Keratinocyte (primary cell): Measurements from ENCODE around the gene NR1D2. TPM values are rescaled to one million over a fixed set of nuclear protein-coding genes. Genes with fewer than 3 reads are reported as not detected.

Source experiments
- DNase-seq: peaks from one replicate; pipeline ENCODE4 v3.0.0-alpha.2; 2011; ENCODE audit warnings: low read depth, missing footprints, low spot score
- FAIRE-seq: peaks from 2 replicates; lab custom pipeline; 2011; peaks lifted over from hg19 to GRCh38; lab: Jason Lieb, UNC
- H2AFZ ChIP-seq: 2 replicates; pipeline ENCODE4 v1.6.0; 2012; ENCODE audit warnings: low read length, control low read depth, inconsistent platforms; ENCODE audit not compliant: control insufficient read depth
- H3K27ac ChIP-seq: 2 replicates; pipeline ENCODE4 v1.5.1; 2011; ENCODE audit warnings: low read length; ENCODE audit not compliant: control insufficient read depth, insufficient read depth
- H3K27me3 ChIP-seq: 3 replicates; pipeline ENCODE4 v1.6.0; 2011; ENCODE audit warnings: low read length; ENCODE audit not compliant: control insufficient read depth, insufficient read depth; ENCODE audit errors: extremely low read depth
- H3K36me3 ChIP-seq, 2 experiments: 2 replicates in 1 of 2; 3 replicates in 1 of 2; pipeline ENCODE4 v1.5.1; 2011; ENCODE audit warnings: low read length in 2 of 2, mild to moderate bottlenecking in 1 of 2; ENCODE audit not compliant: control insufficient read depth in 2 of 2, insufficient read depth in 2 of 2; ENCODE audit errors: extremely low read depth in 1 of 2
- H3K4me1 ChIP-seq: 3 replicates; pipeline ENCODE4 v1.5.1; 2011; ENCODE audit warnings: low read length; ENCODE audit not compliant: control insufficient read depth, insufficient read depth; ENCODE audit errors: extremely low read depth
- H3K4me2 ChIP-seq: 3 replicates; pipeline ENCODE4 v1.6.0; 2011; ENCODE audit warnings: low read depth, low read length; ENCODE audit not compliant: control insufficient read depth, insufficient read depth; ENCODE audit errors: extremely low read depth
- H3K4me3 ChIP-seq, 3 experiments: fragments of 200-600 bp in 1 of 3; sonication (generic) in 1 of 3; 2 replicates in 2 of 3; 3 replicates in 1 of 3; pipeline ENCODE4 v1.5.1; 2011 to 2016; ENCODE audit warnings: low read length in 3 of 3, mild to moderate bottlenecking in 3 of 3, control low read depth in 2 of 3, inconsistent platforms in 1 of 3, low read depth in 1 of 3, mixed read lengths in 1 of 3, mixed run types in 1 of 3, moderate library complexity in 1 of 3; ENCODE audit not compliant: control insufficient read depth in 2 of 3, insufficient read depth in 2 of 3; ENCODE audit errors: extremely low read depth in 1 of 3
- H3K79me2 ChIP-seq: 2 replicates; pipeline ENCODE4 v1.6.0; 2012; ENCODE audit warnings: low read length; ENCODE audit not compliant: control insufficient read depth, insufficient read depth
- H3K9ac ChIP-seq: 3 replicates; pipeline ENCODE4 v1.6.0; 2011; ENCODE audit warnings: low read length; ENCODE audit not compliant: control insufficient read depth, insufficient read depth; ENCODE audit errors: extremely low read depth
- H3K9me1 ChIP-seq: 3 replicates; pipeline ENCODE4 v1.6.0; 2011; ENCODE audit warnings: low read length; ENCODE audit not compliant: control insufficient read depth, insufficient read depth; ENCODE audit errors: extremely low read depth
- H3K9me3 ChIP-seq: 2 replicates; pipeline ENCODE4 v1.5.1; 2012; ENCODE audit warnings: low read depth, low read length; ENCODE audit not compliant: control insufficient read depth
- H4K20me1 ChIP-seq: 3 replicates; pipeline ENCODE4 v1.6.0; 2011; ENCODE audit warnings: low read length; ENCODE audit not compliant: control insufficient read depth, insufficient read depth; ENCODE audit errors: extremely low read depth
- EZH2 ChIP-seq: IDR thresholded peaks from one replicate; pipeline ENCODE4 v1.6.1; 2012; ENCODE audit warnings: inconsistent platforms, mild to moderate bottlenecking, low read length, moderate library complexity
- dilution Hi-C: fragments of 300-500 bp; cut with MboI; formaldehyde crosslinking; loops from one replicate; pipeline ENCODE4 v1.7.0; 2020; ENCODE audit warnings: low sequenced_read_pairs; ENCODE audit not compliant: extremely low pct_ligation_motif_present
- polyA plus RNA-seq, 5 experiments: library from polyadenylated mRNA; depleted of rRNA in 3 of 5; stranded (reverse) in 3 of 5; stranded (forward) in 1 of 5; unstranded in 1 of 5; fragments of >200 nt; gene quantifications; 1 replicate in 1 of 5; 2 replicates in 3 of 5; 3 replicates in 1 of 5; pipeline versions ENCODE4 v1.2.1 to v1.2.3, GENCODE V29; 2011 to 2012; ENCODE audit warnings: missing spikeins in 2 of 5, low read depth in 1 of 5, low replicate concordance in 1 of 5
- TF ChIP-seq, protein P1 (sequence below), 3 experiments: IDR thresholded peaks in 1 of 3; conservative IDR thresholded peaks in 1 of 3; optimal IDR thresholded peaks in 1 of 3; 2 replicates in 2 of 3; 3 replicates in 1 of 3; pipeline versions ENCODE3 to v1.5.1; 2011; ENCODE audit warnings: low read length in 3 of 3, mild to moderate bottlenecking in 3 of 3, moderate library complexity in 2 of 3, control low read depth in 1 of 3, inconsistent platforms in 1 of 3; ENCODE audit not compliant: insufficient read depth in 2 of 3; ENCODE audit errors: extremely low read depth in 1 of 3

NR1D2 gene
- polyA plus RNA-seq, 1 donor (not counting 4 experiments of a cell fraction or from before 2014, with no cell fraction given) = 10.3 TPM

DNA sequence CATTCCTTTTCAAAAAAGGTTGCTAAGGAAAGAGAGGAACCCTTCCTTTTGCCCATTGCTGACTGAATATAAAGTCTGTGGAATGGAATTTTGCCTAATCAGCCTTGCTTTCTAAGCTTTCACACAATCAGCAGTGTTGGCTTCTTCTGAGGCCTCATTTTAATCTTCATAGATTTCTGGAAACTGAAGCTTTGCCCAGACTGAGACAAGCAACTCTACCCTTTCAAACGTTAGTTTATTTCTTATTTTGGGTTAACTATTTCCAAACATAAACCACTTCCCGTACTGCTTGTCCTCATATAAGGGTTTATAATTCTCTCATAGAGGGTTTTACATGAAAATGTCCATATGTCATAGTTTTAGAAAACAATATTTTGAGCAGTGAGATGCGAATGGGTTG is 82.9 kb downstream of the NR1D2 start:
- dilution Hi-C loops = no loop called here

More for the DNA sequence above, 82.9 kb downstream of the NR1D2 start:
- no peak overlapping the region for H3K4me3 ChIP-seq
- no peaks in the 10 kb centered on the region for H3K4me1 ChIP-seq
- DNase-seq (no peak), FAIRE-seq (no peak)
- no peak overlapping the region for H3K9ac ChIP-seq
- no peak overlapping the region for H2AFZ ChIP-seq
- no peaks in the 10 kb centered on the region for H3K36me3 ChIP-seq
- H3K27ac ChIP-seq = no peak overlapping the region
- no peaks in the 10 kb centered on the region for H3K9me3 ChIP-seq
- no peaks in the 10 kb centered on the region for H4K20me1 ChIP-seq
- H3K27me3 ChIP-seq = no peaks in the 10 kb centered on the region
- TF ChIP-seq, protein P1, sequence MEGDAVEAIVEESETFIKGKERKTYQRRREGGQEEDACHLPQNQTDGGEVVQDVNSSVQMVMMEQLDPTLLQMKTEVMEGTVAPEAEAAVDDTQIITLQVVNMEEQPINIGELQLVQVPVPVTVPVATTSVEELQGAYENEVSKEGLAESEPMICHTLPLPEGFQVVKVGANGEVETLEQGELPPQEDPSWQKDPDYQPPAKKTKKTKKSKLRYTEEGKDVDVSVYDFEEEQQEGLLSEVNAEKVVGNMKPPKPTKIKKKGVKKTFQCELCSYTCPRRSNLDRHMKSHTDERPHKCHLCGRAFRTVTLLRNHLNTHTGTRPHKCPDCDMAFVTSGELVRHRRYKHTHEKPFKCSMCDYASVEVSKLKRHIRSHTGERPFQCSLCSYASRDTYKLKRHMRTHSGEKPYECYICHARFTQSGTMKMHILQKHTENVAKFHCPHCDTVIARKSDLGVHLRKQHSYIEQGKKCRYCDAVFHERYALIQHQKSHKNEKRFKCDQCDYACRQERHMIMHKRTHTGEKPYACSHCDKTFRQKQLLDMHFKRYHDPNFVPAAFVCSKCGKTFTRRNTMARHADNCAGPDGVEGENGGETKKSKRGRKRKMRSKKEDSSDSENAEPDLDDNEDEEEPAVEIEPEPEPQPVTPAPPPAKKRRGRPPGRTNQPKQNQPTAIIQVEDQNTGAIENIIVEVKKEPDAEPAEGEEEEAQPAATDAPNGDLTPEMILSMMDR (optimal IDR thresholded peaks at IDR 0.05 in 1 of 3, IDR thresholded peaks at IDR 0.05 in 1 of 3, conservative IDR thresholded peaks at IDR 0.05 in 1 of 3; ENCODE audit: extremely low read depth in 1 of 3, insufficient read depth in 2 of 3, low read length in 3 of 3) = no peak
- no peak for TF ChIP-seq EZH2
- H3K9me1 ChIP-seq = no peaks in the 10 kb centered on the region
- H3K4me2 ChIP-seq = no peak overlapping the region
- H3K79me2 ChIP-seq = no peaks in the 10 kb centered on the region

Other genes starting within 250 kb of the NR1D2 start
- 87.7 to 205 TPM (median 150 TPM) in 3 replicates for gene UBE2E1, start 139.3 kb upstream of the NR1D2 start, polyA plus RNA-seq
- gene NKIRAS1, start 28.3 kb upstream of the NR1D2 start, polyA plus RNA-seq = 6.4 to 10.7 TPM (median 7.8 TPM) in 3 replicates
- 3,052 to 3,406 TPM (median 3,375 TPM) in 3 replicates for gene RPL15, start 28.2 kb upstream of the NR1D2 start, polyA plus RNA-seq